Spleen (tissue), 7 donors: Measurements from ENCODE around the gene QPRT.

ENCODE experiments used
- CTCF ChIP-seq, 11 experiments: fragments of 200-600 bp in 7 of 11; fragments of 450-650 bp in 4 of 11; sonication (generic) in 4 of 11; IDR thresholded peaks in 8 of 11; conservative IDR thresholded peaks in 3 of 11; 1 replicate in 7 of 11; 2 replicates in 4 of 11; pipeline versions ENCODE4 v1.4.0 to v1.8.0; 2016 to 2021; ENCODE audit warnings: antibody characterized with exemption in 11 of 11, inconsistent platforms in 4 of 11, mild to moderate bottlenecking in 1 of 11
- POLR2A ChIP-seq, 3 donors: fragments of 450-650 bp; IDR thresholded peaks; one replicate each; pipeline ENCODE4 v1.5.1; 2017; ENCODE audit warnings: antibody characterized with exemption in 3 of 3, mild to moderate bottlenecking in 1 of 3
- POLR2AphosphoS5 ChIP-seq, 3 donors: sonication (generic); formaldehyde crosslinking; IDR thresholded peaks; one replicate each; pipeline ENCODE4 v1.5.1; 2017; ENCODE audit warnings: antibody characterized with exemption in 3 of 3
- donor health status: DM: no; HTN: no; CAD: no; lungs with moderate emphysema.
- donor health status: DM: no; HTN: no; CAD: no.
- donor health status: DM: no; HTN: no; CAD: no.

- TF ChIP-seq CTCF (IDR thresholded peaks at IDR 0.05 in 8 of 11, conservative IDR thresholded peaks at IDR 0.05 in 3 of 11) = no peak
- no peak for TF ChIP-seq POLR2A (IDR thresholded peaks at IDR 0.05)
- peak; percentile 42 to 70 (median 59) for TF ChIP-seq POLR2AphosphoS5 (IDR thresholded peaks at IDR 0.05)
These were observed 14.7 kb upstream of the QPRT start for GRCh38 chr16:29664091-29664921.
